NB4 (cell line): Measurements from ENCODE around the gene FBXO45.

Experiments
- DNase-seq: peaks from one replicate; pipeline ENCODE4 v3.0.0; 2010; ENCODE audit warnings: low read depth
- H3K4me3 ChIP-seq: one replicate; pipeline ENCODE4 v1.5.1; 2011; ENCODE audit warnings: mild to moderate bottlenecking, low read depth, low read length, moderate library complexity
- CTCF ChIP-seq: IDR thresholded peaks from one replicate; pipeline ENCODE4 v1.5.1; 2012; ENCODE audit warnings: low read depth, low read length
- MAX ChIP-seq: IDR thresholded peaks from 2 replicates; pipeline ENCODE4 v1.6.1; 2011; ENCODE audit warnings: low read depth, low read length
- MYC ChIP-seq: IDR thresholded peaks from 2 replicates; pipeline ENCODE4 v1.6.1; 2011; ENCODE audit warnings: low read depth, low read length
- POLR2A ChIP-seq: IDR thresholded peaks from 2 replicates; pipeline ENCODE4 v1.6.1; 2011; ENCODE audit warnings: mild to moderate bottlenecking; ENCODE audit not compliant: insufficient read length; ENCODE audit errors: extremely low read depth

Gene FBXO45

GRCh38 chr3:196597971-196598733 is 29.7 kb downstream of the FBXO45 start:
- peak; percentile 86 for DNase-seq
- TF ChIP-seq POLR2A (peak; percentile 63), MYC (peak; percentile 51; the same call in 1 of the 2 replicates)
- peak overlapping the region; percentile 50 for H3K4me3 ChIP-seq

- DNase-seq, result no peak
- H3K4me3 ChIP-seq, result no peak overlapping the region
- TF ChIP-seq MAX (no peak), MYC (no peak), POLR2A (no peak), CTCF (no peak)
Measured at GRCh38 chr3:196599734-196600128, 31.3 kb downstream of the FBXO45 start.

GRCh38 chr3:196600359-196600758 is 31.9 kb downstream of the FBXO45 start:
- no peak for DNase-seq
- no peak overlapping the region for H3K4me3 ChIP-seq
- TF ChIP-seq MYC (no peak), MAX (no peak)

GRCh38 chr3:196602673-196603072 is 34.2 kb downstream of the FBXO45 start:
- DNase-seq, result no peak
- no peak overlapping the region for H3K4me3 ChIP-seq
- no peak for TF ChIP-seq CTCF

GRCh38 chr3:196603683-196604082 is 35.2 kb downstream of the FBXO45 start:
- H3K4me3 ChIP-seq, result no peak overlapping the region
- no peak for DNase-seq
- TF ChIP-seq CTCF (no peak), MYC (no peak), POLR2A (no peak), MAX (no peak)

GRCh38 chr3:196604548-196604947 is 36.1 kb downstream of the FBXO45 start:
- no peak overlapping the region for H3K4me3 ChIP-seq
- no peak for DNase-seq
- TF ChIP-seq MAX, result no peak
- TF ChIP-seq CTCF, result no peak
- TF ChIP-seq POLR2A, result no peak
- no peak for TF ChIP-seq MYC

- no peak overlapping the region for H3K4me3 ChIP-seq
- TF ChIP-seq POLR2A (no peak), MYC (no peak), CTCF (no peak), MAX (no peak)
- DNase-seq, result no peak
Measured at GRCh38 chr3:196608693-196609092, 40.2 kb downstream of the FBXO45 start.
